Panc1 (cell line): ENCODE measurements around the gene UPF2. TPM values are rescaled to one million over a fixed set of nuclear protein-coding genes. Genes with fewer than 3 reads are reported as not detected.

Experiments used
- ATAC-seq: fragments of 200-7000 bp; cut with Tn5 transposase; 2 replicates; pipeline ENCODE4 v1.9.1; 2020; ENCODE audit warnings: mild to moderate bottlenecking, moderate library complexity
- BruUV-seq: library from RNA; stranded (reverse); fragments of 400-500 nt; replicated peaks from 2 replicates; lab custom pipeline; 2021; lab: Mats Ljungman, UMichigan
- CTCF ChIA-PET: fragments of 300-600 bp; sonication (Branson Sonifier 250); formaldehyde crosslinking; loops from one replicate; lab custom pipeline; 2022; ENCODE audit warnings: antibody characterized with exemption; lab: Charles Lee
- POLR2A ChIA-PET: fragments of 300-600 bp; sonication (Branson Sonifier 250); formaldehyde crosslinking; loops from one replicate; lab custom pipeline; 2022; ENCODE audit warnings: antibody characterized with exemption; lab: Charles Lee
- DNase-seq: peaks from one replicate; pipeline ENCODE4 v3.0.0-alpha.2; 2010; ENCODE audit warnings: low read depth, low spot score
- H3K27ac ChIP-seq: 2 replicates; pipeline ENCODE4 v1.5.1; 2011; ENCODE audit warnings: mild to moderate bottlenecking, low read length, inconsistent platforms
- H3K27me3 ChIP-seq: fragments of 200-500 bp; sonication (Bioruptor generic); 2 replicates; pipeline ENCODE4 v1.6.0; 2014; ENCODE audit warnings: low read length, inconsistent platforms; ENCODE audit not compliant: control insufficient read depth, insufficient read depth
- H3K36me3 ChIP-seq: fragments of 200-500 bp; sonication (Bioruptor generic); 2 replicates; pipeline ENCODE4 v1.5.1; 2014; ENCODE audit warnings: inconsistent platforms, mild to moderate bottlenecking, low read length, moderate library complexity; ENCODE audit not compliant: control insufficient read depth, insufficient read depth
- H3K4me1 ChIP-seq: 2 replicates; pipeline ENCODE4 v1.5.1; 2011; ENCODE audit warnings: inconsistent platforms, mild to moderate bottlenecking, low read length, moderate library complexity; ENCODE audit not compliant: control insufficient read depth, insufficient read depth
- H3K4me3 ChIP-seq, 2 experiments: 2 replicates each; pipeline ENCODE4 v1.5.1; 2011 to 2012; ENCODE audit warnings: low read depth in 2 of 2, low read length in 2 of 2, mild to moderate bottlenecking in 2 of 2, inconsistent platforms in 1 of 2, moderate library complexity in 1 of 2
- H3K9me3 ChIP-seq: fragments of 200-500 bp; sonication (Bioruptor generic); 2 replicates; pipeline ENCODE4 v1.5.1; 2014; ENCODE audit warnings: low read depth, mild to moderate bottlenecking, inconsistent platforms, low read length, moderate library complexity; ENCODE audit not compliant: control insufficient read depth, insufficient read depth
- POLR2AphosphoS5 ChIP-seq: IDR thresholded peaks from 2 replicates; pipeline ENCODE4 v1.6.1; 2012; ENCODE audit warnings: mild to moderate bottlenecking, low read depth, low read length, moderate library complexity
- SIN3A ChIP-seq: IDR thresholded peaks from 2 replicates; pipeline ENCODE4 v1.6.1; 2012; ENCODE audit warnings: low read depth, mild to moderate bottlenecking, low read length, moderate library complexity, borderline replicate concordance; ENCODE audit not compliant: insufficient read depth
- TCF7L2 ChIP-seq: IDR thresholded peaks from 2 replicates; pipeline ENCODE4 v1.6.1; 2011; ENCODE audit warnings: mild to moderate bottlenecking, low read depth, low read length, inconsistent platforms
- in situ Hi-C: cut with HindIII; loops from 2 replicates; pipeline ENCODE4 v1.10.0; 2016; ENCODE audit warnings: low sequenced_read_pairs, low pct_unique_long_range_greater_than_20kb
- intact Hi-C: fragments of 100-400 bp; cut with micrococcal nuclease; formaldehyde crosslinking; loops from one replicate; pipeline ENCODE4 v1.10.0; 2022; ENCODE audit not compliant: unreplicated experiment
- total RNA-seq: library from RNA; stranded (reverse); gene quantifications from one replicate; pipeline ENCODE4 v1.2.1, GENCODE V29; 2021; ENCODE audit not compliant: unreplicated experiment
- TF ChIP-seq, protein P1 (sequence below): fragments of 450-650 bp; IDR thresholded peaks from 2 replicates; pipeline ENCODE4 v1.5.1; 2017; ENCODE audit warnings: mild to moderate bottlenecking
- TF ChIP-seq, protein P2 (sequence below), 2 experiments: IDR thresholded peaks; 2 replicates each; pipeline ENCODE4 v1.6.1; 2011 to 2012; ENCODE audit warnings: low read depth in 2 of 2, control low read depth in 1 of 2, low read length in 1 of 2, mild to moderate bottlenecking in 1 of 2, moderate library complexity in 1 of 2; ENCODE audit not compliant: insufficient read depth in 1 of 2

Gene UPF2
- total RNA-seq, 1 experiment from 2014 or later, result 19.1 TPM

DNA sequence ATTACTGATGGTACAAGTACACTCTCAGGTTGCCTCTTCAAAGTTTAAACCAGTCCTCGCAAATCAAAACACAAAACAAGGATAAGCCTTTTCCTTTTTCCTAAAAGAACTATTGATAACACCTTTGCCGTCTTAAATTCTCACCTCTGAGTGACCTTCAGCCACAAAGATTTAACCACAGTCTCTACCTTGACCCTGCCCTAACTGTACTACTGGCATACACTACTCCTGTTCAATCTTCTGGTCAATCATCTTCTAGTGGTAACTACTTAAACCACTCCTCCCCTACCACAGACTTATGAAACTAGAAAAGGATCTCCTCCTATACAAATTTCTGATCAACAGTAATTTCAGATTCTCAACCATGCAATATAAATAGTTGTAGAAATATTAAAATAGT, 15.1 kb downstream of the UPF2 start:
- H3K36me3 ChIP-seq, result peaks cover 13% of the 10 kb centered on the region; the same call in 1 of the 2 replicates
- no peak for DNase-seq
- POLR2A ChIA-PET, result no interaction called here
- H3K4me3 ChIP-seq, result no peak overlapping the region
- BruUV-seq, result no TSS peak
- H3K27me3 ChIP-seq, result no peaks in the 10 kb centered on the region
- H3K27ac ChIP-seq, result no peak overlapping the region
- H3K4me1 ChIP-seq, result no peaks in the 10 kb centered on the region
- in situ Hi-C loops (no loop called here), intact Hi-C loops (no loop called here)
- no peaks in the 10 kb centered on the region for H3K9me3 ChIP-seq
- TF ChIP-seq, protein P1, sequence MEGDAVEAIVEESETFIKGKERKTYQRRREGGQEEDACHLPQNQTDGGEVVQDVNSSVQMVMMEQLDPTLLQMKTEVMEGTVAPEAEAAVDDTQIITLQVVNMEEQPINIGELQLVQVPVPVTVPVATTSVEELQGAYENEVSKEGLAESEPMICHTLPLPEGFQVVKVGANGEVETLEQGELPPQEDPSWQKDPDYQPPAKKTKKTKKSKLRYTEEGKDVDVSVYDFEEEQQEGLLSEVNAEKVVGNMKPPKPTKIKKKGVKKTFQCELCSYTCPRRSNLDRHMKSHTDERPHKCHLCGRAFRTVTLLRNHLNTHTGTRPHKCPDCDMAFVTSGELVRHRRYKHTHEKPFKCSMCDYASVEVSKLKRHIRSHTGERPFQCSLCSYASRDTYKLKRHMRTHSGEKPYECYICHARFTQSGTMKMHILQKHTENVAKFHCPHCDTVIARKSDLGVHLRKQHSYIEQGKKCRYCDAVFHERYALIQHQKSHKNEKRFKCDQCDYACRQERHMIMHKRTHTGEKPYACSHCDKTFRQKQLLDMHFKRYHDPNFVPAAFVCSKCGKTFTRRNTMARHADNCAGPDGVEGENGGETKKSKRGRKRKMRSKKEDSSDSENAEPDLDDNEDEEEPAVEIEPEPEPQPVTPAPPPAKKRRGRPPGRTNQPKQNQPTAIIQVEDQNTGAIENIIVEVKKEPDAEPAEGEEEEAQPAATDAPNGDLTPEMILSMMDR, result no peak
- TF ChIP-seq TCF7L2, result no peak
- no peak for TF ChIP-seq POLR2AphosphoS5
- TF ChIP-seq SIN3A, result no peak
- ATAC-seq, result no peak
- CTCF ChIA-PET, result no interaction called here

DNA sequence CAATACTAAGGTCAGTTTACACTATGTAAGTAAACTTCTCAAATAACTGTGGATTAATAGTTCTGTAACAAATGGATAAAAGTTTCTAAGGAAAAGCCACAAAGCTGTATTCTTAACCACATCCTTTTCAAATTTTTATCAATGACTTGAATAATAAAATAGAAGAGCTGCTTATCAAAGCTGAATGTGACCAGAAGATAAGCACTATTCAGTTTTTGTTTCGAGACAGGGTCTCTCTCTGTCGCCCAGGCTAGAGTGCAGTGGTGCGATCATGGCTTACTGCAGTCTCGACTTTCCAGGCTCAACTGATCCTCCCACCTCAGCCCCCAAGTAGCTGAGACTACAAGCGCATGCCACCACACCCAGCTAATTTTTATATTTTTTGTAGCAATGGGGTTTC, 17.0 kb downstream of the UPF2 start:
- CTCF ChIA-PET, result no interaction called here
- Histone ChIP-seq H3K27me3 (no peaks in the 10 kb centered on the region), H3K9me3 (no peaks in the 10 kb centered on the region), H3K27ac (no peak overlapping the region), H3K4me1 (no peaks in the 10 kb centered on the region), H3K4me3 (no peak overlapping the region), H3K36me3 (peaks cover 13% of the 10 kb centered on the region; the same call in 1 of the 2 replicates)
- BruUV-seq, result no TSS peak
- DNase-seq, result no peak
- TF ChIP-seq, protein P2, sequence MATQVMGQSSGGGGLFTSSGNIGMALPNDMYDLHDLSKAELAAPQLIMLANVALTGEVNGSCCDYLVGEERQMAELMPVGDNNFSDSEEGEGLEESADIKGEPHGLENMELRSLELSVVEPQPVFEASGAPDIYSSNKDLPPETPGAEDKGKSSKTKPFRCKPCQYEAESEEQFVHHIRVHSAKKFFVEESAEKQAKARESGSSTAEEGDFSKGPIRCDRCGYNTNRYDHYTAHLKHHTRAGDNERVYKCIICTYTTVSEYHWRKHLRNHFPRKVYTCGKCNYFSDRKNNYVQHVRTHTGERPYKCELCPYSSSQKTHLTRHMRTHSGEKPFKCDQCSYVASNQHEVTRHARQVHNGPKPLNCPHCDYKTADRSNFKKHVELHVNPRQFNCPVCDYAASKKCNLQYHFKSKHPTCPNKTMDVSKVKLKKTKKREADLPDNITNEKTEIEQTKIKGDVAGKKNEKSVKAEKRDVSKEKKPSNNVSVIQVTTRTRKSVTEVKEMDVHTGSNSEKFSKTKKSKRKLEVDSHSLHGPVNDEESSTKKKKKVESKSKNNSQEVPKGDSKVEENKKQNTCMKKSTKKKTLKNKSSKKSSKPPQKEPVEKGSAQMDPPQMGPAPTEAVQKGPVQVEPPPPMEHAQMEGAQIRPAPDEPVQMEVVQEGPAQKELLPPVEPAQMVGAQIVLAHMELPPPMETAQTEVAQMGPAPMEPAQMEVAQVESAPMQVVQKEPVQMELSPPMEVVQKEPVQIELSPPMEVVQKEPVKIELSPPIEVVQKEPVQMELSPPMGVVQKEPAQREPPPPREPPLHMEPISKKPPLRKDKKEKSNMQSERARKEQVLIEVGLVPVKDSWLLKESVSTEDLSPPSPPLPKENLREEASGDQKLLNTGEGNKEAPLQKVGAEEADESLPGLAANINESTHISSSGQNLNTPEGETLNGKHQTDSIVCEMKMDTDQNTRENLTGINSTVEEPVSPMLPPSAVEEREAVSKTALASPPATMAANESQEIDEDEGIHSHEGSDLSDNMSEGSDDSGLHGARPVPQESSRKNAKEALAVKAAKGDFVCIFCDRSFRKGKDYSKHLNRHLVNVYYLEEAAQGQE (IDR thresholded peaks at IDR 0.05; ENCODE audit: insufficient read depth in 1 of 2, low read depth in 2 of 2, low read length in 1 of 2), result no peak
- TF ChIP-seq, protein P1, result no peak
- TF ChIP-seq SIN3A (no peak), TCF7L2 (no peak), POLR2AphosphoS5 (no peak)
- in situ Hi-C loops, result no loop called here
- ATAC-seq, result no peak
- intact Hi-C loops, result no loop called here
- POLR2A ChIA-PET, result interaction anchor here (0.6 kb wide), 1 partner anchor 11 kb away, joined by 3 read pairs; no protein-coding TSS in a partner anchor
